K562 (cell line): ENCODE measurements around the gene OR51T1. TPM values are rescaled to one million over a fixed set of nuclear protein-coding genes. Genes with fewer than 3 reads are reported as not detected.
A peak's percentile ranks its signal among the peaks of the same experiment; 100 is the strongest.

Experiments used
- ATAC-seq: fragments of 200-7000 bp; cut with Tn5 transposase; 3 replicates; pipeline ENCODE4 v1.9.1; 2020; ENCODE audit warnings: moderate library complexity
- BruUV-seq: library from RNA; stranded (reverse); fragments of 400-500 nt; replicated peaks from 2 replicates; lab custom pipeline; 2021; lab: Mats Ljungman, UMichigan
- CTCF ChIA-PET: fragments of 300-600 bp; formaldehyde crosslinking; extraction: SDS; loops from one replicate; lab custom pipeline; 2021; ENCODE audit warnings: low intra/inter-chr PET ratio; lab: Yijun Ruan, JAX
- POLR2A ChIA-PET: fragments of 300-600, 350-650 bp; sonication (Branson Sonifier 250); formaldehyde crosslinking; extraction: SDS; loops from one replicate; lab custom pipeline; 2021; ENCODE audit warnings: antibody characterized with exemption, inconsistent platforms; lab: Yijun Ruan, JAX
- DNase-seq, 4 experiments: peaks; one replicate each; pipeline versions ENCODE4 v3.0.0 to v3.0.0-alpha.2; 2011 to 2018; ENCODE audit warnings: low spot score in 3 of 4, mixed read lengths in 3 of 4; ENCODE audit errors: extremely low read depth in 1 of 4
- FAIRE-seq: peaks from 2 replicates; lab custom pipeline; 2011; peaks lifted over from hg19 to GRCh38; lab: Jason Lieb, UNC
- H2AFZ ChIP-seq: 2 replicates; pipeline ENCODE4 v1.6.0; 2011; ENCODE audit warnings: low read depth, low read length, control low read depth, inconsistent platforms
- H3K27ac ChIP-seq: fragments of 200-600 bp; 3 replicates; pipeline ENCODE4 v1.8.0; 2011; ENCODE audit warnings: low read depth, mild to moderate bottlenecking, control low read depth, inconsistent platforms, low read length, moderate library complexity, mixed read lengths; ENCODE audit errors: extremely low read depth
- H3K27me3 ChIP-seq, 2 experiments: fragments of 300-600 bp in 1 of 2; 2 replicates in 1 of 2; 3 replicates in 1 of 2; pipeline versions ENCODE4 v1.6.0 to v1.8.0; 2011; ENCODE audit warnings: inconsistent platforms in 2 of 2, low read length in 2 of 2, mild to moderate bottlenecking in 1 of 2, mixed read lengths in 1 of 2, moderate library complexity in 1 of 2; ENCODE audit not compliant: control insufficient read depth in 2 of 2, insufficient read depth in 2 of 2
- H3K36me3 ChIP-seq: fragments of 300-600 bp; 3 replicates; pipeline ENCODE4 v1.8.0; 2011; ENCODE audit warnings: mild to moderate bottlenecking, low read length, inconsistent platforms; ENCODE audit not compliant: control insufficient read depth, insufficient read depth
- H3K4me1 ChIP-seq, 2 experiments: fragments of 200-600 bp in 1 of 2; replicated peaks in 1 of 2; 2 replicates in 1 of 2; 3 replicates in 1 of 2; pipeline versions ENCODE4 v1.5.1 to v1.8.0; 2011; ENCODE audit warnings: inconsistent platforms in 2 of 2, low read length in 2 of 2, mild to moderate bottlenecking in 1 of 2, mixed read lengths in 1 of 2, moderate library complexity in 1 of 2; ENCODE audit not compliant: control insufficient read depth in 2 of 2, insufficient read depth in 2 of 2
- H3K4me2 ChIP-seq: 2 replicates; pipeline ENCODE4 v1.6.1; 2011; ENCODE audit warnings: low read length, control low read depth, inconsistent platforms, mixed read lengths; ENCODE audit not compliant: insufficient read depth
- H3K4me3 ChIP-seq: fragments of 200-600 bp; sonication (generic), shearing (Covaris generic); 2 replicates; pipeline ENCODE4 v1.5.1; 2016; ENCODE audit warnings: control low read depth, inconsistent platforms
- H3K79me2 ChIP-seq: fragments of 200-600 bp; 3 replicates; pipeline ENCODE4 v1.8.0; 2011; ENCODE audit warnings: low read length, inconsistent platforms; ENCODE audit not compliant: control insufficient read depth, insufficient read depth
- H3K9ac ChIP-seq, 2 experiments: 2 replicates each; pipeline versions ENCODE4 v1.6.0 to v1.6.1; 2011; ENCODE audit warnings: low read depth in 2 of 2, low read length in 2 of 2, control low read depth in 1 of 2, inconsistent platforms in 1 of 2, mild to moderate bottlenecking in 1 of 2, mixed read lengths in 1 of 2; ENCODE audit not compliant: insufficient read depth in 1 of 2
- H3K9me1 ChIP-seq: one replicate; pipeline ENCODE4 v1.6.0; 2011; ENCODE audit warnings: inconsistent platforms, mild to moderate bottlenecking, low read length, moderate library complexity; ENCODE audit not compliant: control insufficient read depth, insufficient read depth
- H3K9me3 ChIP-seq: replicated peaks from 2 replicates; pipeline ENCODE4 v1.5.1; 2011; ENCODE audit warnings: low read depth, low read length, inconsistent platforms; ENCODE audit not compliant: control insufficient read depth, insufficient read depth
- H4K20me1 ChIP-seq: replicated peaks from 2 replicates; pipeline ENCODE4 v1.6.1; 2011; ENCODE audit warnings: low read length, inconsistent platforms, mixed read lengths; ENCODE audit not compliant: control insufficient read depth, insufficient read depth
- ESRRA ChIP-seq: fragments of 450-650 bp; IDR thresholded peaks from 2 replicates; pipeline ENCODE4 v1.6.1; 2014; ENCODE audit warnings: low read depth, mild to moderate bottlenecking, moderate library complexity, borderline replicate concordance
- ETV5 ChIP-seq: sonication (generic); formaldehyde crosslinking; IDR thresholded peaks from 2 replicates; pipeline ENCODE4 v1.4.0; 2020; ENCODE audit warnings: low read depth, mild to moderate bottlenecking, missing genetic modification reagents
- FOXM1 ChIP-seq, 2 experiments: fragments of 450-650 bp in 1 of 2; sonication (generic) in 1 of 2; formaldehyde crosslinking in 1 of 2; IDR thresholded peaks; 2 replicates each; pipeline versions ENCODE4 v1.6.1 to v1.9.0; 2017 to 2022; ENCODE audit warnings: low read depth in 2 of 2, mild to moderate bottlenecking in 2 of 2, missing genetic modification reagents in 1 of 2, moderate library complexity in 1 of 2
- PTRF ChIP-seq: fragments of 450-650 bp; IDR thresholded peaks from 2 replicates; pipeline ENCODE4 v1.6.1; 2016; ENCODE audit warnings: mild to moderate bottlenecking, missing genetic modification characterization, missing compliant biosample characterization
- RUNX1 ChIP-seq: sonication (generic); IDR thresholded peaks from 2 replicates; pipeline ENCODE4 v1.6.1; 2016; ENCODE audit warnings: antibody characterized with exemption, low read depth
- WGBS: fragments of 100-300 bp; shearing (Covaris generic); methylation state at CpG from one replicate; pipeline ENCODE4 v1.1.6; 2016; ENCODE audit warnings: low coverage, mixed read lengths; ENCODE audit not compliant: insufficient coverage; ENCODE audit errors: missing lambda C conversion rate; 5-methylcytosine and 5-hydroxymethylcytosine counted together
- in situ Hi-C: fragments of 300-500 bp; cut with MboI; formaldehyde crosslinking; loops from 4 replicates; pipeline ENCODE4 v1.15.0; 2018; ENCODE audit warnings: inconsistent platforms, mixed read lengths
- intact Hi-C: fragments of 100-400 bp; cut with micrococcal nuclease; formaldehyde crosslinking; loops from 2 replicates; pipeline ENCODE4 v1.14.2; 2022
- polyA plus RNA-seq, 8 experiments: library from polyadenylated mRNA; depleted of rRNA in 4 of 8; stranded (reverse) in 5 of 8; unstranded in 3 of 8; fragments of >200 nt; fragmentation: Nextera tagmentation in 2 of 8; fragmentation: Illumina TruSeq in 1 of 8; extraction: Ambion mirVana in 2 of 8; extraction: Trizol in 1 of 8; gene quantifications; 2 replicates each; pipeline versions ENCODE4 v1.2.1 to v1.2.3, GENCODE V29; 2011 to 2014; ENCODE audit warnings: inconsistent platforms in 1 of 8, missing spikeins in 1 of 8
- total RNA-seq, 7 experiments: library from RNA; depleted of rRNA in 6 of 7; stranded (reverse); fragments of >200 nt in 6 of 7; fragmentation: Illumina TruSeq in 2 of 7; extraction: Trizol in 2 of 7; gene quantifications; 2 replicates each; pipeline versions ENCODE4 v1.2.1 to v1.2.3, GENCODE V29; 2011 to 2021; ENCODE audit warnings: low replicate concordance in 1 of 7
- TF ChIP-seq, protein P1 (sequence below), 3 experiments: IDR thresholded peaks in 2 of 3; conservative IDR thresholded peaks in 1 of 3; 2 replicates each; pipeline ENCODE4 v1.5.1; 2011 to 2012; ENCODE audit warnings: low read length in 3 of 3, mild to moderate bottlenecking in 3 of 3, control low read depth in 2 of 3, improper control_type of control experiment in 1 of 3, inconsistent platforms in 1 of 3, low read depth in 1 of 3, mixed read lengths in 1 of 3, moderate library complexity in 1 of 3; ENCODE audit not compliant: insufficient read depth in 2 of 3

The OR51T1 gene
- total and polyA plus RNA-seq, 9 of the 15 experiments (the other 6 are each of a cell fraction or from before 2014, with no cell fraction given) = not detected

- TF ChIP-seq FOXM1 (IDR thresholded peaks at IDR 0.05; ENCODE audit: low read depth) (no peak), FOXM1 (CRISPR knock-in tag; IDR thresholded peaks at IDR 0.05; ENCODE audit: low read depth) (no peak), PTRF (tag) (no peak), RUNX1 (no peak), ESRRA (no peak)
- H3K9ac ChIP-seq = no peak overlapping the region
- H3K36me3 ChIP-seq = no peaks in the 10 kb centered on the region
- no peaks in the 10 kb centered on the region for H3K9me3 ChIP-seq
- H3K27ac ChIP-seq = no peak overlapping the region
- H4K20me1 ChIP-seq = no peaks in the 10 kb centered on the region
- no peaks in the 10 kb centered on the region for H3K27me3 ChIP-seq
- H2AFZ ChIP-seq = no peak overlapping the region
- ChIA-PET CTCF (no interaction called here), POLR2A (no interaction called here)
- WGBS = 0% methylated on average over 2 of the region's 2 CpGs
- no peaks in the 10 kb centered on the region for H3K9me1 ChIP-seq
- no peaks in the 10 kb centered on the region for H3K79me2 ChIP-seq
- ATAC-seq = no peak
- no peak overlapping the region for H3K4me3 ChIP-seq
- no TSS peak for BruUV-seq
- DNase-seq = no peak
- FAIRE-seq = no peak
- H3K4me1 ChIP-seq = no peaks in the 10 kb centered on the region
- no peak overlapping the region for H3K4me2 ChIP-seq
- in situ Hi-C loops (no loop called here), intact Hi-C loops (no loop called here)
Measured at GRCh38 chr11:4839851-4840549, 41.7 kb upstream of the OR51T1 start.

- ATAC-seq (no peak), FAIRE-seq (no peak), DNase-seq (no peak)
- Histone ChIP-seq H4K20me1 (no peaks in the 10 kb centered on the region), H3K4me2 (no peak within 1 kb of the TSS), H3K4me1 (no peaks in the 10 kb centered on the region), H3K9me1 (no peaks in the 10 kb centered on the region), H3K4me3 (no peak within 1 kb of the TSS), H3K27me3 (no peaks in the 10 kb centered on the region; a peak in 1 of 5 replicates), H3K79me2 (no peaks in the 10 kb centered on the region), H3K27ac (no peak within 1 kb of the TSS)
- CTCF ChIA-PET = no interaction called here
- in situ Hi-C loops = no loop called here
- 0% methylated on average over 9 of the region's 9 CpGs for WGBS
- intact Hi-C loops = no loop called here
- no peak for TF ChIP-seq ETV5 (CRISPR knock-in tag)
- TF ChIP-seq, protein P1, sequence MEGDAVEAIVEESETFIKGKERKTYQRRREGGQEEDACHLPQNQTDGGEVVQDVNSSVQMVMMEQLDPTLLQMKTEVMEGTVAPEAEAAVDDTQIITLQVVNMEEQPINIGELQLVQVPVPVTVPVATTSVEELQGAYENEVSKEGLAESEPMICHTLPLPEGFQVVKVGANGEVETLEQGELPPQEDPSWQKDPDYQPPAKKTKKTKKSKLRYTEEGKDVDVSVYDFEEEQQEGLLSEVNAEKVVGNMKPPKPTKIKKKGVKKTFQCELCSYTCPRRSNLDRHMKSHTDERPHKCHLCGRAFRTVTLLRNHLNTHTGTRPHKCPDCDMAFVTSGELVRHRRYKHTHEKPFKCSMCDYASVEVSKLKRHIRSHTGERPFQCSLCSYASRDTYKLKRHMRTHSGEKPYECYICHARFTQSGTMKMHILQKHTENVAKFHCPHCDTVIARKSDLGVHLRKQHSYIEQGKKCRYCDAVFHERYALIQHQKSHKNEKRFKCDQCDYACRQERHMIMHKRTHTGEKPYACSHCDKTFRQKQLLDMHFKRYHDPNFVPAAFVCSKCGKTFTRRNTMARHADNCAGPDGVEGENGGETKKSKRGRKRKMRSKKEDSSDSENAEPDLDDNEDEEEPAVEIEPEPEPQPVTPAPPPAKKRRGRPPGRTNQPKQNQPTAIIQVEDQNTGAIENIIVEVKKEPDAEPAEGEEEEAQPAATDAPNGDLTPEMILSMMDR (IDR thresholded peaks at IDR 0.05 in 2 of 3, conservative IDR thresholded peaks at IDR 0.05 in 1 of 3; ENCODE audit: insufficient read depth in 2 of 3, low read depth in 1 of 3, low read length in 3 of 3) = peak in 1 of 3 experiments; percentile 43; a peak in 2 of 6 replicates
- TF ChIP-seq, all 486 proteins: peak for 1
- no peaks in the 10 kb centered on the region for H3K36me3 ChIP-seq
- no peaks in the 10 kb centered on the region for H3K9me3 ChIP-seq
- no TSS peak for BruUV-seq
- POLR2A ChIA-PET = no interaction called here
- H3K9ac ChIP-seq = no peak within 1 kb of the TSS
- H2AFZ ChIP-seq = no peak within 1 kb of the TSS
Measured at GRCh38 chr11:4848908-4849532, 32.7 kb upstream of the OR51T1 start, which contains the start of gene OR51S1. Gene OR51S1 (minus strand): TSS chr11:4849208. CDS start chr11:4849208, 0 bp downstream.
